HEK293 (cell line): ENCODE results near the gene PIM3.

Experiments used
- EGR2 ChIP-seq: fragments of 450-650 bp; formaldehyde crosslinking; IDR thresholded peaks from 2 replicates; pipeline ENCODE4 v1.5.1; 2016; ENCODE audit warnings: low read depth, missing biosample characterization, missing genetic modification characterization
- GLIS1 ChIP-seq: fragments of 450-650 bp; formaldehyde crosslinking; IDR thresholded peaks from 2 replicates; pipeline ENCODE4 v1.5.1; 2016; ENCODE audit warnings: missing biosample characterization, missing genetic modification characterization
- KLF1 ChIP-seq: fragments of 450-650 bp; formaldehyde crosslinking; IDR thresholded peaks from 2 replicates; pipeline ENCODE4 v1.5.1; 2016; ENCODE audit warnings: missing biosample characterization, missing genetic modification characterization
- KLF16 ChIP-seq: fragments of 450-650 bp; formaldehyde crosslinking; IDR thresholded peaks from 2 replicates; pipeline ENCODE4 v1.5.1; 2017; ENCODE audit warnings: missing biosample characterization, missing genetic modification characterization
- PATZ1 ChIP-seq: fragments of 450-650 bp; formaldehyde crosslinking; IDR thresholded peaks from 2 replicates; pipeline ENCODE4 v1.5.1; 2016; ENCODE audit warnings: missing biosample characterization, missing genetic modification characterization
- SETDB1 ChIP-seq: IDR thresholded peaks from one replicate; pipeline ENCODE4 v1.6.1; 2017; ENCODE audit warnings: mild to moderate bottlenecking, low read length, moderate library complexity, mixed read lengths; ENCODE audit not compliant: insufficient read length
- SP2 ChIP-seq: fragments of 450-650 bp; formaldehyde crosslinking; IDR thresholded peaks from 2 replicates; pipeline ENCODE4 v1.5.1; 2016; ENCODE audit warnings: missing biosample characterization, missing genetic modification characterization
- ZBTB1 ChIP-seq: fragments of 450-650 bp; formaldehyde crosslinking; IDR thresholded peaks from 2 replicates; pipeline ENCODE4 v1.5.1; 2016; ENCODE audit warnings: missing biosample characterization, missing genetic modification characterization
- ZBTB21 ChIP-seq: fragments of 450-650 bp; formaldehyde crosslinking; IDR thresholded peaks from 2 replicates; pipeline ENCODE4 v1.5.1; 2017; ENCODE audit warnings: missing biosample characterization, missing genetic modification characterization
- ZBTB49 ChIP-seq: fragments of 450-650 bp; formaldehyde crosslinking; IDR thresholded peaks from 2 replicates; pipeline ENCODE4 v1.5.1; 2016; ENCODE audit warnings: missing biosample characterization, missing genetic modification characterization, low read depth
- ZNF19 ChIP-seq: fragments of 450-650 bp; formaldehyde crosslinking; IDR thresholded peaks from 2 replicates; pipeline ENCODE4; 2016; ENCODE audit warnings: missing biosample characterization, missing genetic modification characterization, low read depth
- ZNF274 ChIP-seq, 2 experiments: fragments of 200-500 bp in 1 of 2; fragments of 450-650 bp in 1 of 2; sonication (Bioruptor generic) in 1 of 2; formaldehyde crosslinking in 1 of 2; IDR thresholded peaks; 2 replicates each; pipeline versions ENCODE4 v1.5.1 to v1.6.1; 2014 to 2016; ENCODE audit warnings: borderline replicate concordance in 1 of 2, inconsistent platforms in 1 of 2, low read length in 1 of 2, missing biosample characterization in 1 of 2, missing genetic modification characterization in 1 of 2
- ZNF324 ChIP-seq: fragments of 450-650 bp; formaldehyde crosslinking; IDR thresholded peaks from 2 replicates; pipeline ENCODE4 v1.5.1; 2016; ENCODE audit warnings: missing biosample characterization, missing genetic modification characterization
- ZNF391 ChIP-seq: fragments of 450-650 bp; formaldehyde crosslinking; IDR thresholded peaks from 2 replicates; pipeline ENCODE4 v1.5.1; 2016; ENCODE audit warnings: low read depth, missing biosample characterization, missing genetic modification characterization, borderline replicate concordance
- ZNF560 ChIP-seq: fragments of 450-650 bp; formaldehyde crosslinking; IDR thresholded peaks from 2 replicates; pipeline ENCODE4 v1.5.1; 2017; ENCODE audit warnings: missing biosample characterization, missing genetic modification characterization, borderline replicate concordance
- ZNF629 ChIP-seq: fragments of 450-650 bp; formaldehyde crosslinking; IDR thresholded peaks from 2 replicates; pipeline ENCODE4 v1.5.1; 2017; ENCODE audit warnings: missing biosample characterization, missing genetic modification characterization
- ZNF692 ChIP-seq: fragments of 450-650 bp; formaldehyde crosslinking; IDR thresholded peaks from 2 replicates; pipeline ENCODE4 v1.5.1; 2016; ENCODE audit warnings: missing biosample characterization, missing genetic modification characterization
- ZNF837 ChIP-seq: fragments of 450-650 bp; formaldehyde crosslinking; IDR thresholded peaks from 2 replicates; pipeline ENCODE4 v1.5.1; 2016; ENCODE audit warnings: missing biosample characterization, missing genetic modification characterization
- ZSCAN30 ChIP-seq: fragments of 450-650 bp; IDR thresholded peaks from 2 replicates; pipeline ENCODE4 v1.5.1; 2018; ENCODE audit warnings: missing biosample characterization, mild to moderate bottlenecking, missing genetic modification characterization, moderate library complexity
- TF ChIP-seq, protein P1 (sequence below): fragments of 450-650 bp; formaldehyde crosslinking; IDR thresholded peaks from 2 replicates; pipeline ENCODE4 v1.5.1; 2016; ENCODE audit warnings: missing biosample characterization, missing genetic modification characterization
- TF ChIP-seq, protein P2 (sequence below): fragments of 450-650 bp; formaldehyde crosslinking; IDR thresholded peaks from 2 replicates; pipeline ENCODE4 v1.5.1; 2016; ENCODE audit warnings: missing biosample characterization, missing genetic modification characterization
- TF ChIP-seq, protein P3 (sequence below): fragments of 450-650 bp; formaldehyde crosslinking; conservative IDR thresholded peaks from 2 replicates; pipeline ENCODE4 v1.5.1; 2016; ENCODE audit warnings: low read depth, missing biosample characterization, missing genetic modification characterization

PIM3 gene

GRCh38 chr22:49962012-49962750, 1.6 kb downstream of the PIM3 start (continued):
- TF ChIP-seq SETDB1 = no peak
- peak; percentile 71 for TF ChIP-seq SP2 (tag by site-specific recombination)
- TF ChIP-seq KLF16 = peak; percentile 64
- TF ChIP-seq, protein P1, sequence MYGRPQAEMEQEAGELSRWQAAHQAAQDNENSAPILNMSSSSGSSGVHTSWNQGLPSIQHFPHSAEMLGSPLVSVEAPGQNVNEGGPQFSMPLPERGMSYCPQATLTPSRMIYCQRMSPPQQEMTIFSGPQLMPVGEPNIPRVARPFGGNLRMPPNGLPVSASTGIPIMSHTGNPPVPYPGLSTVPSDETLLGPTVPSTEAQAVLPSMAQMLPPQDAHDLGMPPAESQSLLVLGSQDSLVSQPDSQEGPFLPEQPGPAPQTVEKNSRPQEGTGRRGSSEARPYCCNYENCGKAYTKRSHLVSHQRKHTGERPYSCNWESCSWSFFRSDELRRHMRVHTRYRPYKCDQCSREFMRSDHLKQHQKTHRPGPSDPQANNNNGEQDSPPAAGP (tag by site-specific recombination) = peak; percentile 65
- no peak for TF ChIP-seq ZBTB49
- peak; percentile 99 for TF ChIP-seq GLIS1 (tag by site-specific recombination)
- TF ChIP-seq ZNF391 = no peak
- TF ChIP-seq ZNF837 (tag by site-specific recombination) = 0 out of 2 replicates have a peak, but pooled peaks have one; percentile 3
- peak; percentile 89 for TF ChIP-seq EGR2 (tag by site-specific recombination)
- TF ChIP-seq ZBTB1 (tag by site-specific recombination) = no peak
- peak; percentile 18; the same call in 1 of the 2 replicates for TF ChIP-seq PATZ1 (tag by site-specific recombination)
- TF ChIP-seq, protein P2, sequence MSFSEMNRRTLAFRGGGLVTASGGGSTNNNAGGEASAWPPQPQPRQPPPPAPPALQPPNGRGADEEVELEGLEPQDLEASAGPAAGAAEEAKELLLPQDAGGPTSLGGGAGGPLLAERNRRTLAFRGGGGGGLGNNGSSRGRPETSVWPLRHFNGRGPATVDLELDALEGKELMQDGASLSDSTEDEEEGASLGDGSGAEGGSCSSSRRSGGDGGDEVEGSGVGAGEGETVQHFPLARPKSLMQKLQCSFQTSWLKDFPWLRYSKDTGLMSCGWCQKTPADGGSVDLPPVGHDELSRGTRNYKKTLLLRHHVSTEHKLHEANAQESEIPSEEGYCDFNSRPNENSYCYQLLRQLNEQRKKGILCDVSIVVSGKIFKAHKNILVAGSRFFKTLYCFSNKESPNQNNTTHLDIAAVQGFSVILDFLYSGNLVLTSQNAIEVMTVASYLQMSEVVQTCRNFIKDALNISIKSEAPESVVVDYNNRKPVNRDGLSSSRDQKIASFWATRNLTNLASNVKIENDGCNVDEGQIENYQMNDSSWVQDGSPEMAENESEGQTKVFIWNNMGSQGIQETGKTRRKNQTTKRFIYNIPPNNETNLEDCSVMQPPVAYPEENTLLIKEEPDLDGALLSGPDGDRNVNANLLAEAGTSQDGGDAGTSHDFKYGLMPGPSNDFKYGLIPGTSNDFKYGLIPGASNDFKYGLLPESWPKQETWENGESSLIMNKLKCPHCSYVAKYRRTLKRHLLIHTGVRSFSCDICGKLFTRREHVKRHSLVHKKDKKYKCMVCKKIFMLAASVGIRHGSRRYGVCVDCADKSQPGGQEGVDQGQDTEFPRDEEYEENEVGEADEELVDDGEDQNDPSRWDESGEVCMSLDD = peak; percentile 87
- peak; percentile 62 for TF ChIP-seq ZNF629
- TF ChIP-seq, protein P3, sequence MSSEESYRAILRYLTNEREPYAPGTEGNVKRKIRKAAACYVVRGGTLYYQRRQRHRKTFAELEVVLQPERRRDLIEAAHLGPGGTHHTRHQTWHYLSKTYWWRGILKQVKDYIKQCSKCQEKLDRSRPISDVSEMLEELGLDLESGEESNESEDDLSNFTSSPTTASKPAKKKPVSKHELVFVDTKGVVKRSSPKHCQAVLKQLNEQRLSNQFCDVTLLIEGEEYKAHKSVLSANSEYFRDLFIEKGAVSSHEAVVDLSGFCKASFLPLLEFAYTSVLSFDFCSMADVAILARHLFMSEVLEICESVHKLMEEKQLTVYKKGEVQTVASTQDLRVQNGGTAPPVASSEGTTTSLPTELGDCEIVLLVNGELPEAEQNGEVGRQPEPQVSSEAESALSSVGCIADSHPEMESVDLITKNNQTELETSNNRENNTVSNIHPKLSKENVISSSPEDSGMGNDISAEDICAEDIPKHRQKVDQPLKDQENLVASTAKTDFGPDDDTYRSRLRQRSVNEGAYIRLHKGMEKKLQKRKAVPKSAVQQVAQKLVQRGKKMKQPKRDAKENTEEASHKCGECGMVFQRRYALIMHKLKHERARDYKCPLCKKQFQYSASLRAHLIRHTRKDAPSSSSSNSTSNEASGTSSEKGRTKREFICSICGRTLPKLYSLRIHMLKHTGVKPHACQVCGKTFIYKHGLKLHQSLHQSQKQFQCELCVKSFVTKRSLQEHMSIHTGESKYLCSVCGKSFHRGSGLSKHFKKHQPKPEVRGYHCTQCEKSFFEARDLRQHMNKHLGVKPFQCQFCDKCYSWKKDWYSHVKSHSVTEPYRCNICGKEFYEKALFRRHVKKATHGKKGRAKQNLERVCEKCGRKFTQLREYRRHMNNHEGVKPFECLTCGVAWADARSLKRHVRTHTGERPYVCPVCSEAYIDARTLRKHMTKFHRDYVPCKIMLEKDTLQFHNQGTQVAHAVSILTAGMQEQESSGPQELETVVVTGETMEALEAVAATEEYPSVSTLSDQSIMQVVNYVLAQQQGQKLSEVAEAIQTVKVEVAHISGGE (tag by site-specific recombination) = 0 out of 2 replicates have a peak, but pooled peaks have one; percentile 6
- 0 out of 2 replicates have a peak, but pooled peaks have one; percentile 17 for TF ChIP-seq ZNF324
- TF ChIP-seq ZNF560 = no peak
- no peak for TF ChIP-seq ZNF274 (IDR thresholded peaks at IDR 0.05; ENCODE audit: low read length)
- no peak for TF ChIP-seq ZNF274 (tag by site-specific recombination; IDR thresholded peaks at IDR 0.05; ENCODE audit: borderline replicate concordance)
- TF ChIP-seq ZBTB21 = peak; percentile 18; the same call in 1 of the 2 replicates
- TF ChIP-seq KLF1 (tag by site-specific recombination) = no peak; the same call in 1 of the 2 replicates
- no peak for TF ChIP-seq ZNF692
- 0 out of 2 replicates have a peak, but pooled peaks have one; percentile 30 for TF ChIP-seq ZSCAN30 (tag by site-specific recombination)
- no peak for TF ChIP-seq ZNF19 (tag by site-specific recombination)
